GM19324 (cell line): Measurements from ENCODE around the gene MYOZ1.
"Not testable (repeated sequence)": the region's sequence is repeated elsewhere in the genome, so short reads cannot be mapped to it uniquely, and the experiment has no call there.

Source experiments
- ATAC-seq: cut with Tn5 transposase; IDR thresholded peaks from one replicate; pipeline ENCODE4 v1.9.1; 2021; ENCODE audit warnings: mild to moderate bottlenecking, moderate library complexity; ENCODE audit not compliant: unreplicated experiment, low FRiP score

Gene MYOZ1

GRCh38 chr10:73647875-73648651 is 6.8 kb upstream of the MYOZ1 start:
- no peak for ATAC-seq

DNA sequence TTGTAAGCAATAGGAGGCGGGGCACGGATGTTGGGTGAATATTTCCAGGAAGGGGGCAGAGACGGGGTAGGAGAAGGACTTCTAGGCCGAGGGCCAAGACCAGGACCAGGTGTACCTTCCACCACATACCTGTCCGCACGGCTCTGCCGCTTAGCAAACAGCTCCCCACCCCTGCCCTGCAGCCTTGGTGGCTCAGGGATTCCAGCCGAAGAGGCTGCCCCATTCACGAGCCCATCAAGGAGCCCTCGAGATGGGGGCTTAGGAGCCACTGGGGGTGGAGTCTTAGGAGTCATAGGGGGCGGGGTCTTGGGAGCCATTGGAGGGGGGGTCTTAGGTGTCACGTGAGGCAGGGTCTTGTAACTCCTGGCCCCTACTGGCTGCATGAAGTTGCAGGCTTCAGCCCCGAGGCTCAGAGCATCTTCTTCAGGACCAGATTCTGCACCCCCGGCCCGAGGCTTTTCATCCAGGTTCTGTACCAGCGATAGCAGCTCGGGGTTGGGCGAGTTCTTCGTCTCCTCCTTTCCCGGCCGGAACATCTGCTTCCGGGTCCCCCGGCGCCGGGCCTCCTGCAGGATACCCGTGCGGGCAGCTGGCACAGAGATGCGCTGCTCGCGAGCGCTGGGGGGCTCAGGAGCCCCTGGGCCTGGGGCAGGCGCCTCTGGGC is 6.1 kb upstream of the MYOZ1 start:
- ATAC-seq = no peak

- ATAC-seq = no peak
These were observed 5.3 kb upstream of the MYOZ1 start for GRCh38 chr10:73646598-73647041.

DNA sequence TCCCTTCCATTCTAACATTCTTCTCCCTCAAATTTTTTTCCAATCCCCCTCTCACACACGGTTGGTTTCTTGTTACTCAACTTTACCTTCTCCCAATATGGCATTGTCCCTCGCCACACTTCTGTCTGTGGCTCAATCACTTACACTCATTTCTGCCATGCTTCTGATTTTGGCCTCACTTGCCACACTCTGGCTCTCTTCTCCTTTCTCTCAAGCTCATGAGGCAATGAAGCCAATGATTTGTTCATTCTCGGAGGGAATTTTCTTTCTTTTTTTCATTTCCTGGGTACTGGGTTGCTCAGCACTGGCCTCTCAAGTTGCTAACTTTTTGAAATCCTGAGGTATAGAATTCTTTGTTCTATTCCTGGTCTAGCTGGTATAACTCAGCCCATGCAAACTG is 4.0 kb upstream of the MYOZ1 start:
- no peak for ATAC-seq

GRCh38 chr10:73644767-73645166 is 3.5 kb upstream of the MYOZ1 start:
- no peak for ATAC-seq

DNA sequence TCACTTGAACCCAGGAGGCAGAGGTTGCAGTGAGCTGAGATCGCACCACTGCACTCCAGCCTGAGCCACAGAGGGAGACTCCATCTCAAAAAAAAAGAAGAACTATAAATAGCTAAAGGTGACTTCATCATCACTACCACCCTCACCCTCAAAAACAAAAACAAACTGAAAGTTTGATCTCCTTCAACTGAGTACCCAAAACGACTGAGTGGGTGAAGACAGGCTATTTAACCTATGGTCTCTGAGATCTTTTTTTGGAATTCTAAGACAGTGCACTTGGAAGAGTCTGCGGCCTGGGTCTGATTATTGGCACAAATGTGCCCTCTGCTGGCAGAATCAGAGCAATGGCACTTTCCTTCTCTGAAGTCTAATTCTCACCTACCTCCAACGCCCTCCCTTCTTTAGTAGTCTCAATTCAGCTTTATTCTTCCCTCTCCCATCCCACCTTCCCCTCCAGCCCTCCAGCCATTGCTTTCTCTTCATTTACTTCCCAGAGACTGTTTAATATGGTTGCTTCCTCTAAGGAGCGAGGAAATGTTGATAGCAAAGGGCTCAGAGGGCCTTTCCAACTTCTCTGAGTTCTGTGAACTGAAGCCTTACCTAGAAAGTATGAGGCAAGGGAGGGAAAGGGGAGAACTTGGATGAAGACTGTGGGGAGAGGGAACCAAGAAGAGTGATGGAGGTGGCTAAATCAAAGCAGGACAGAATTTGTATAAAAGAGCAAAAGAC is 2.9 kb upstream of the MYOZ1 start:
- ATAC-seq = no peak

GRCh38 chr10:73643362-73643761 is 2.1 kb upstream of the MYOZ1 start:
- no peak for ATAC-seq

GRCh38 chr10:73639286-73639685 is 2.0 kb downstream of the MYOZ1 start:
- ATAC-seq = no peak

DNA sequence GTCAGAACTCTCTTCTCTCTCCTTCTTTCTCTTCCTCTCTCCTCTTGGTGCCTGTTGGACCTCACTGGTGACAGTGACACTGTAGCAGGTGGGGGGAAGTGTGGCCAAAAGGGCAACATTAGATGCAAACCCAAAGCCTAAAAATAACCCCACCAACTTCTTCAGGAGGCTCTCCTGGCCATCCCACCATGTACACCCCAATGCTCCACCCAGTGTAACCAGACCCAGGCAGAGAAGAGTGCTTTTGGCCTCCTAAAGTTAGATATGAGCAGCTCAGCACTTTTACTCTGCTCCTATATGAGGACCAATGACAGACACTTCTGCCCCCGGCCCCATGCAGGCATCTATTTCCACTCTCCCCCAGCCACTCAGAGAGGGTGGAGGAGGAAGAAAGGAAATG is 5.5 kb downstream of the MYOZ1 start:
- no peak for ATAC-seq

DNA sequence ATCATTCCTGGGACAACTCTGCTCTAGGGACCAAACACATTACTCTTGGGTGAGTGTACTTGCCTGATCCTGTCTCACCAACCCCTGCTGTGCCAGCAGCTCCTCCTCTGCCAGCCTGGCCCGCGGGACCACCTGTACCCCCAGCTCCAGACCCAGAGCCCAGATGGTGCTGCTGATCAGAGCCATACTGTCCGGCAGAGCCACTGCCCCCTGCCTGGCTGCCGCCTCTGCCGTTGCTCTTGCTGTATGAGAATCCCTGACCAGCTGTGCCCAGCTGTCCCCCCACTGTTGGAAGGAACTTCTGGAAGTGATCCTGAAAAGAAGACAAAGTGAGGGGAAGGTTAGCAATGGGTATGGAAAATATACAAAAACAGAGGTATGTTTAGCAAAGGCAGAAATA is 6.9 kb downstream of the MYOZ1 start:
- no peak for ATAC-seq

DNA sequence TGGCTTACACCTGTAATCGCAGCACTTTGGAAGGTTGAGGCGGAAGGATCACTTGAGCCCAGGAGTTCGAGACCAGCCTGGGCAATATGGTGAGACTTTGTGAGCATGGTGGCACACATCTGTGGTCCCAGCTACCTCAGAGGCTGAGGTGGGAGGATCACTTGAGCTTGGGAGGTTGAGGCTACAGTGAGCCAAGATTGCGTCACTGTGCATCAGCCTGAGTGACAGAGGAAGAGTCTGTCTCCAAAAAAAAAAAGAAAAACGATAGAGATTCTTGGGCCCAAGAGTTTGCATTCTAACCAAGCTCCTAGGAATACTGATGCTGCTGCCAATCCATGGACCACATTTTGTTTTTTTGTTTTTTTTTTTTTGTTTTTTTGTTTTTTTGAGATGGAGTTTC is 12.1 kb downstream of the MYOZ1 start:
- ATAC-seq = no peak

GRCh38 chr10:73628405-73628804 is 12.9 kb downstream of the MYOZ1 start:
- ATAC-seq = no peak

DNA sequence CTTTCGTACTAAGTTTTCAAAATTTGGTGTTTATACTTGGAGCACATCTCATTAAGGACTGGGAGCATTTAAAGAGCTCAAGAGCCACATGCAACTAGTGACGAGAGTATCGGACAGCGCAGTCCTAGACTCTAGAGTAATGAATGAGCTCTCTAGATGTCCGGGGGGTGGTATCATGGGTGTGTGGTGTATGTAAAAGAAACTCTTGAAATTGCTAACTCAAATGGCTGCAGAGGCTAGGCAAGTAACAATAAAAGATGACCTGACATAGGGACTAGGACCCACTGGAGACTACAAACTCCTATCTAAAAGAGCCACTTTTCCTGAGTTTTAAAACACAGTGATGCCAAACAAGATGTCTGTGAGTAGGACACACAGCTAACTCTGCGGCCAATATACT is 14.0 kb downstream of the MYOZ1 start:
- no peak for ATAC-seq

DNA sequence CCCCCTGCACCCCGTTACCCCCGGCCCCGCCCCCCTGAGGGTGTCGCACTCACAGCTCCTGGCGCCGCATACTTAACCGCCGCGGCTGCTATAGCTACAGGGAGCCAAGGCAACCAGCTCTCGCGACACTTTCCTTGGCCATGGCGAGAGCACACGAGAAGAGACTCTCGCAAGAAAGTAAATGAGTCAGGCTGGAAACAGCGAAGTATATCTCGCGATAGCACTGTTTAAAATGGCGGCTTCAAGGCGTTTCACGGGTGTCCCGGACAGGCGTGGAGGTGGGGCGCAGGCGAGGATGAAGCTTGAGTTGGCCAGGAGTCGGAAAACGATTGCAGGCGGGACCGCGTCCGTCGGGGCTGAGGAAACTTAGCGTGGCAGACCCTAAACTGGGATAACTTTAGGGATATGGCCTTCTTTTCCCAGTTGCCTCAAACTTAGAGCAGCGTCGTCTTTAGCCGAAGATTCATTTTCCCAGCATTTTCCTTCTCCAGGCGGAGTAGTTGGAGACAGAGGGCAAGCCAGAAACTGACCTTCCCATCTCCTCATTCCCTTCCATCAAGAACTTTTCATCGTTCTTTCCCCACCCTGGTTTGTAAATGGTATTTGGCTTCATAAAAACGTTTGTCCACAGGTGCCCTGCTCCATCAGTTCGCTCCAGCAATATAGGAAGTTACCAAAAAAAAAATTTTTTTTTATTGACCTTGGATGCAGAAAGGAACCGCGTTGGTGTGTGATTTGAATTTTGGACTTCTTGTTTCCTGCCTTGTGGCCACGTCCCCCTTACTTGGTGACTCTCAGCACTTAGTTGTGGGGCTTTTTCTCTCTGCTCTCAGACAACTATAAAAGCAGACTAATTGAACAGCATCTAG is 15.2 kb downstream of the MYOZ1 start:
- ATAC-seq = peak; percentile 93

- peak; percentile 34 for ATAC-seq
These were observed 16.0 kb downstream of the MYOZ1 start for GRCh38 chr10:73625004-73625883.

DNA sequence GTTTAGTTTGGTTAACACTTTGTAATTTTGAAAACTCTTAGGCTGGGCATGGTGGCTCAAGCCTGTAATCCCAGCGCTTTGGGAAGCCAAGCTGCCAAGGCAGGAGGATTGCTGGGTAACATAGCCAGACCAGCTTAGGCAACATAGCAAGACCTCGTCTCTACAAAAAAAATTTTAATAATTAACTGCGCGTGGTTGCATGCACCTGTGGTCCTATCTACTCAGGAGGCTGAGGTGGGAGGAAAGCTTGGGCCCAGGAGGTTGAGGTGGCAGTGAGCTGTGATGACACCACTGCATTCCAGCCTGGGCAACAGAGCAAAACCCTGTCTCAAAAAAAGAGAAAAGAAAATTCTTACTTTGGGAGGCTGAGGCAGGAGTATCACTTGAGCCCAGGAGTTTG is 18.2 kb downstream of the MYOZ1 start:
- ATAC-seq = no peak

DNA sequence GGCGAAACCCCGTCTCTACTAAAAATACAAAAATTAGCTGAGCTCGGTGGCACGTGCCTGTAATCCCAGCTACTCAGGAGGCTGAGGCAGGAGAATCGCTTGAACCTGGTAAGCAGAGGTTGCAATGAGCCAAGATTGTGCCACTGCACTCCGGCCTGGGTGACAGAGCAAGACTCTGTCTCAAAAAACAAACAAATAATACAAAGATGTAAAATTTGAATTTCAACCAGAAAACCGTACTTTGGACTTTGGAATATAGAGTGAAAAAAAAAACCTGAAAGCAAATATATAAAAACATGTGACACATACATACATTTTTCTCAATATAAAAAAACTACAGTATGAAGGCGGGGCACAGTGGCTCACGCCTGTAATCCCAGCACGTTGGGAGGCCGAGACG is 20.3 kb downstream of the MYOZ1 start:
- not testable (repeated sequence) for ATAC-seq

- ATAC-seq = not testable (repeated sequence)
These were observed 24.1 kb downstream of the MYOZ1 start for GRCh38 chr10:73617143-73617542.

GRCh38 chr10:73614720-73615119 is 26.6 kb downstream of the MYOZ1 start:
- no peak for ATAC-seq

DNA sequence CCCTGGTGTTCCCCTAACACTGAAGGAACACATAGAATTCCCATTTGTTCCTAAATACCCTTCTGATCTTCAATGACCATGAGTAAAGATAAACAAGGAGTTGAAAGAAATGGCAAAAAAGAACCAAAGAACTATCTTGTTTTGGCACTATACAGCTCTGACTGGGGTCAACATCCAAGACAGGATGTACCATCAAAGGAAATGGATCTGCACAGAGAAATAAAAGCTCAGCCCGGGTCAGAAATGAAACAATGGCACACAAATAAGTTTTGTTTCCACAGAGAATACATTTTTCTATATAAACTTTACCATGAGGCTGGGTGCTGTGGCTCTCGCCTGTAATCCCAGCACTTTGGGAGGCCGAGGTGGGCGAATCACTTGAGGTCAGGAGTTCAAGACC is 32.2 kb downstream of the MYOZ1 start:
- ATAC-seq = no peak
